K562 (cell line): ENCODE data around the gene NXF3. TPM values are rescaled to one million over a fixed set of nuclear protein-coding genes. Genes with fewer than 3 reads are reported as not detected.

ENCODE experiments used
- ARID3B ChIP-seq: fragments of 250-450 bp; sonication (Bioruptor Pico); IDR thresholded peaks from 2 replicates; pipeline ENCODE4 v1.4.0; 2020; ENCODE audit warnings: borderline replicate concordance
- BCLAF1 ChIP-seq, 2 experiments: fragments of 450-650 bp in 1 of 2; IDR thresholded peaks; 2 replicates each; pipeline ENCODE4 v1.6.1; 2011 to 2017; ENCODE audit warnings: low read depth in 2 of 2, antibody characterized with exemption in 1 of 2, borderline replicate concordance in 1 of 2, low read length in 1 of 2, mild to moderate bottlenecking in 1 of 2, mixed read lengths in 1 of 2; ENCODE audit not compliant: control insufficient read depth in 1 of 2
- CBFA2T2 ChIP-seq: fragments of 450-650 bp; conservative IDR thresholded peaks from 2 replicates; pipeline ENCODE4 v1.6.1; 2017; ENCODE audit warnings: mild to moderate bottlenecking
- ELF1 ChIP-seq: fragments of 200-800 bp; sonication (Bioruptor generic); IDR thresholded peaks from 2 replicates; pipeline ENCODE4 v1.6.1; 2016; ENCODE audit warnings: missing genetic modification characterization, missing compliant biosample characterization
- HDGF ChIP-seq: fragments of 450-650 bp; IDR thresholded peaks from 2 replicates; pipeline ENCODE4 v1.6.1; 2016
- JUND ChIP-seq, 2 experiments: IDR thresholded peaks; 2 replicates in 1 of 2; 3 replicates in 1 of 2; pipeline ENCODE4 v1.6.1; 2011; ENCODE audit warnings: borderline replicate concordance in 2 of 2, low read depth in 2 of 2, low read length in 2 of 2, improper control_type of control experiment in 1 of 2, missing biosample characterization in 1 of 2, missing genetic modification characterization in 1 of 2, missing genetic modification reagents in 1 of 2
- LARP7 ChIP-seq: fragments of 450-650 bp; IDR thresholded peaks from 2 replicates; pipeline ENCODE4 v1.6.1; 2016
- MNT ChIP-seq, 2 experiments: fragments of 450-650 bp; conservative IDR thresholded peaks; 2 replicates each; pipeline ENCODE4 v1.6.1; 2017; ENCODE audit warnings: mild to moderate bottlenecking in 2 of 2, moderate library complexity in 2 of 2
- PBX2 ChIP-seq, 2 experiments: IDR thresholded peaks in 1 of 2; conservative IDR thresholded peaks in 1 of 2; 2 replicates each; pipeline ENCODE4 v1.6.1; 2016; ENCODE audit warnings: low read depth in 2 of 2, mild to moderate bottlenecking in 1 of 2, missing compliant biosample characterization in 1 of 2, missing genetic modification characterization in 1 of 2, moderate library complexity in 1 of 2
- SRSF9 ChIP-seq: fragments of 200-400 bp; formaldehyde crosslinking; IDR thresholded peaks from 2 replicates; pipeline ENCODE4 v1.6.1; 2017; ENCODE audit warnings: low read depth, low read length, borderline replicate concordance
- TCF7 ChIP-seq: sonication (generic); IDR thresholded peaks from 2 replicates; pipeline ENCODE4 v1.6.1; 2016; ENCODE audit warnings: antibody characterized with exemption, borderline replicate concordance
- THAP7 ChIP-seq: fragments of 250-450 bp; sonication (Bioruptor Pico); IDR thresholded peaks from 2 replicates; pipeline ENCODE4 v1.5.0; 2021
- ZBTB9 ChIP-seq: fragments of 450-650 bp; formaldehyde crosslinking; IDR thresholded peaks from 2 replicates; pipeline ENCODE4 v1.4.0; 2020; ENCODE audit warnings: mild to moderate bottlenecking, moderate library complexity
- ZFX ChIP-seq: sonication (generic); formaldehyde crosslinking; IDR thresholded peaks from 2 replicates; pipeline ENCODE4 v1.8.0; 2022; ENCODE audit warnings: mild to moderate bottlenecking, missing genetic modification reagents, moderate library complexity
- ZNF23 ChIP-seq: fragments of 250-450 bp; sonication (Bioruptor Pico); IDR thresholded peaks from 2 replicates; pipeline ENCODE4 v1.4.0; 2020; ENCODE audit warnings: mild to moderate bottlenecking
- ZNF3 ChIP-seq: fragments of 250-450 bp; sonication (Bioruptor Pico); IDR thresholded peaks from 2 replicates; pipeline ENCODE4 v1.5.0; 2021; ENCODE audit warnings: mild to moderate bottlenecking, moderate library complexity
- polyA plus RNA-seq, 8 experiments: library from polyadenylated mRNA; depleted of rRNA in 4 of 8; stranded (reverse) in 5 of 8; unstranded in 3 of 8; fragments of >200 nt; fragmentation: Nextera tagmentation in 2 of 8; fragmentation: Illumina TruSeq in 1 of 8; extraction: Ambion mirVana in 2 of 8; extraction: Trizol in 1 of 8; gene quantifications; 2 replicates each; pipeline versions ENCODE4 v1.2.1 to v1.2.3, GENCODE V29; 2011 to 2014; ENCODE audit warnings: inconsistent platforms in 1 of 8, missing spikeins in 1 of 8
- total RNA-seq, 7 experiments: library from RNA; depleted of rRNA in 6 of 7; stranded (reverse); fragments of >200 nt in 6 of 7; fragmentation: Illumina TruSeq in 2 of 7; extraction: Trizol in 2 of 7; gene quantifications; 2 replicates each; pipeline versions ENCODE4 v1.2.1 to v1.2.3, GENCODE V29; 2011 to 2021; ENCODE audit warnings: low replicate concordance in 1 of 7

NXF3 gene
- total and polyA plus RNA-seq, 9 of the 15 experiments (the other 6 are each of a cell fraction or from before 2014, with no cell fraction given), result 0.18 to 0.40 (median 0.28) TPM; not detected in 2

- TF ChIP-seq MNT (conservative IDR thresholded peaks at IDR 0.05) (no peak), JUND (IDR thresholded peaks at IDR 0.05; ENCODE audit: borderline replicate concordance, low read depth, low read length) (no peak), JUND (tag; IDR thresholded peaks at IDR 0.05; ENCODE audit: borderline replicate concordance, low read depth, low read length) (peak; percentile 91; the same call in 2 of the 3 replicates), ELF1 (tag) (no peak), BCLAF1 (IDR thresholded peaks at IDR 0.05; ENCODE audit: borderline replicate concordance in 1 of 2, control insufficient read depth in 1 of 2, low read depth in 2 of 2, low read length in 1 of 2) (no peak), ZBTB9 (CRISPR knock-in tag) (peak; percentile 97), TCF7 (no peak), SRSF9 (no peak), THAP7 (CRISPR knock-in tag) (0 out of 2 replicates have a peak, but pooled peaks have one; percentile 41), CBFA2T2 (peak; percentile 91), LARP7 (no peak), ARID3B (peak; percentile 70; the same call in 1 of the 2 replicates), ZFX (CRISPR knock-in tag) (no peak), HDGF (no peak), ZNF23 (peak; percentile 84), PBX2 (CRISPR knock-in tag; IDR thresholded peaks at IDR 0.05; ENCODE audit: low read depth) (no peak), PBX2 (tag; conservative IDR thresholded peaks at IDR 0.05; ENCODE audit: low read depth) (peak; percentile 78), ZNF3 (CRISPR knock-in tag) (no peak)
Observed at GRCh38 chrX:103098488-103098887, 5.5 kb upstream of the NXF3 start (continued).
